Uterus (tissue), 4 donors: ENCODE data around the gene WFS1. TPM values are rescaled to one million over a fixed set of nuclear protein-coding genes. Genes with fewer than 3 reads are reported as not detected.

ENCODE experiments used
- DNase-seq, 2 donors: peaks; one replicate each; pipeline ENCODE4 v3.0.0-alpha.2; 2019 to 2020
- H3K27ac ChIP-seq, 2 donors: fragments of 200-600 bp; sonication (generic); 1 replicate in 1 of 2; 2 replicates in 1 of 2; pipeline ENCODE4 v1.5.1; 2016 to 2018
- H3K27me3 ChIP-seq, 2 donors: fragments of 200-600 bp; sonication (generic); one replicate each; pipeline ENCODE4 v1.5.1; 2018 to 2019; ENCODE audit warnings: control low read depth in 1 of 2
- H3K36me3 ChIP-seq, 2 donors: fragments of 200-600 bp; sonication (generic); one replicate each; pipeline ENCODE4 v1.5.1; 2019; ENCODE audit warnings: control low read depth in 1 of 2
- H3K4me1 ChIP-seq, 2 donors: fragments of 200-600 bp; sonication (generic); one replicate each; pipeline ENCODE4 v1.5.1; 2018 to 2019; ENCODE audit warnings: control low read depth in 1 of 2
- H3K4me3 ChIP-seq, 2 donors: fragments of 200-600 bp; sonication (generic); 1 replicate in 1 of 2; 2 replicates in 1 of 2; pipeline ENCODE4 v1.5.1; 2018 to 2019; ENCODE audit warnings: mild to moderate bottlenecking in 1 of 2
- H3K9me3 ChIP-seq, 2 donors: fragments of 200-600 bp; sonication (generic); one replicate each; pipeline ENCODE4 v1.5.1; 2019; ENCODE audit warnings: control low read depth in 1 of 2
- CTCF ChIP-seq, 4 experiments: fragments of 200-600 bp in 2 of 4; fragments of 450-650 bp in 2 of 4; sonication (generic) in 2 of 4; IDR thresholded peaks; one replicate each; pipeline ENCODE4 v1.5.1; 2016 to 2019; ENCODE audit warnings: antibody characterized with exemption in 4 of 4, mild to moderate bottlenecking in 2 of 4, moderate library complexity in 1 of 4
- POLR2A ChIP-seq, 2 donors: fragments of 450-650 bp; IDR thresholded peaks; one replicate each; pipeline ENCODE4 v1.6.1; 2016; ENCODE audit warnings: antibody characterized with exemption in 2 of 2, mild to moderate bottlenecking in 1 of 2, moderate library complexity in 1 of 2
- intact Hi-C: fragments of 100-400 bp; cut with DNase I; formaldehyde crosslinking; loops from one replicate; pipeline ENCODE4 v1.15.1; 2023; ENCODE audit warnings: low total_unique reads
- total RNA-seq, 4 donors: library from RNA; depleted of rRNA in 3 of 4; stranded (reverse); fragments of >200 nt in 3 of 4; gene quantifications; one replicate each; pipeline versions ENCODE4 v1.1.0 to v1.2.4, GENCODE V29; 2014 to 2023
- donor health status: DM: yes; HTN: yes; CAD: no.

WFS1 gene
- total RNA-seq, 4 donors from 2014 or later: 27.5 to 118 (median 51.9) TPM

GRCh38 chr4:6342530-6343293 lies 73.1 kb downstream of the WFS1 start:
- Histone ChIP-seq H3K9me3 (no peaks in the 10 kb centered on the region), H3K27ac (no peak overlapping the region), H3K4me3 (no peak overlapping the region), H3K4me1 (no peaks in the 10 kb centered on the region), H3K36me3 (no peaks in the 10 kb centered on the region), H3K27me3 (no peaks in the 10 kb centered on the region)
- peak; percentile 38 to 54 for DNase-seq
- TF ChIP-seq POLR2A (IDR thresholded peaks at IDR 0.05) (no peak), CTCF (IDR thresholded peaks at IDR 0.05) (no peak)
- intact Hi-C loops: no loop called here

DNA sequence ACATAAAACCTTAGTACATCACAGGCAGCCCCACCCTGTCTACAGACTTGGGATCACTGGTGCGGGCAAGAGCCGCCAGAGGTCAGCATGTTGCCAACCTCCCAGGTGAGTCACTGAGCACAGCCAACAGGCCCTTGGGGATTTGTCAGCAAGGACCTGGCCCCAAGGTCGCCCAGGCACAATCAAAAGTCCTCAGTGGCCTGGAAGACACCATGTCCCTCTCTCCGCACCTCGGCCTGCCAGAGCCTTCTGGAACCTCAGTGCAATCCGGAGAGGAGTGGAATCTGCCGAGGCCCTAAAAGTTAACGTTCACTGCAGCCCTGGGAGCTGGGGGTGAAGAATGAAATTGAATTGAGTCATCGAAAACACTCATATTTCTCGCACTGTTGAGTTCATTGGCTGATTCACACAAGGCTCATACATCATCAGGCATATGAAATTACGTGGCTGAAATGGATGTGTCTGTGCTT lies 74.3 kb downstream of the WFS1 start:
- Histone ChIP-seq H3K4me1 (no peaks in the 10 kb centered on the region), H3K9me3 (no peaks in the 10 kb centered on the region), H3K4me3 (no peak overlapping the region), H3K27me3 (no peaks in the 10 kb centered on the region), H3K36me3 (no peaks in the 10 kb centered on the region), H3K27ac (no peak overlapping the region)
- no peak for TF ChIP-seq POLR2A (IDR thresholded peaks at IDR 0.05)
- peak in 1 of 4 experiments; percentile 6 for TF ChIP-seq CTCF (IDR thresholded peaks at IDR 0.05)
- intact Hi-C loops: no loop called here
- DNase-seq: no peak

- Histone ChIP-seq H3K27ac (no peak overlapping the region), H3K27me3 (no peaks in the 10 kb centered on the region), H3K4me3 (no peak overlapping the region), H3K9me3 (no peaks in the 10 kb centered on the region), H3K4me1 (no peaks in the 10 kb centered on the region), H3K36me3 (no peaks in the 10 kb centered on the region)
- TF ChIP-seq POLR2A (IDR thresholded peaks at IDR 0.05) (no peak), CTCF (IDR thresholded peaks at IDR 0.05) (no peak)
- DNase-seq: no peak
- intact Hi-C loops: no loop called here
Observed at GRCh38 chr4:6345096-6345830, 75.6 kb downstream of the WFS1 start.

DNA sequence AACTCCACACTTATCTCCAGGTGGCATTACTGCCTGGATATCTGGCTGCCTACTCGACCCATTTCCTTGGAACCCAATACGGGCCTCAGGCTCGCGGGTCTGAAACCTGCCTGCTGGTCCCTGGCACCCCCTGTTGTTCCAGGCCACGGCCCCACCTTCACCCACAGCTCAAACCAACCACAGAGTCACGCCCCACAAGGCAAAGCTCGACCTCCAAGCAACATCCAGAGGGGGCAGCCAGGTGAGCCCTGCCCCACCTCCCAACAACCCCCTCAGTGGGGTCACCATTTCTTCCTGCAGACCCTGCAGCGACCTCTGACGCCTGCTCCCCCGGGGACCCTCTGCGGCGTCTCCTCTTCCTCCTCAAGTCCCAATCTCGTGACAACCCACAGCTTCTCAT lies 76.2 kb downstream of the WFS1 start:
- H3K27me3 ChIP-seq: no peaks in the 10 kb centered on the region
- no peak overlapping the region for H3K4me3 ChIP-seq
- no peaks in the 10 kb centered on the region for H3K4me1 ChIP-seq
- intact Hi-C loops: no loop called here
- DNase-seq: no peak
- TF ChIP-seq POLR2A (IDR thresholded peaks at IDR 0.05) (no peak), CTCF (IDR thresholded peaks at IDR 0.05) (no peak)
- no peaks in the 10 kb centered on the region for H3K9me3 ChIP-seq
- H3K36me3 ChIP-seq: no peaks in the 10 kb centered on the region
- H3K27ac ChIP-seq: no peak overlapping the region
